Suprapubic skin (tissue), 4 donors: ENCODE measurements around the gene EFNB1.
"Not testable (repeated sequence)": the region's sequence is repeated elsewhere in the genome, so short reads cannot be mapped to it uniquely, and the experiment has no call there.

Experiments used
- EP300 ChIP-seq: sonication (generic); formaldehyde crosslinking; IDR thresholded peaks from one replicate; pipeline ENCODE4 v1.6.1; 2017; ENCODE audit warnings: antibody characterized with exemption
- POLR2A ChIP-seq, 2 donors: fragments of 450-650 bp; IDR thresholded peaks; one replicate each; pipeline ENCODE4 v1.6.1; 2017; ENCODE audit warnings: antibody characterized with exemption in 2 of 2, mild to moderate bottlenecking in 2 of 2, moderate library complexity in 2 of 2
- POLR2AphosphoS5 ChIP-seq, 3 donors: sonication (generic); formaldehyde crosslinking; IDR thresholded peaks; one replicate each; pipeline ENCODE4 v1.6.1; 2017; ENCODE audit warnings: antibody characterized with exemption in 3 of 3
- TF ChIP-seq, protein P1 (sequence below), 2 donors: fragments of 200-600 bp in 1 of 2; fragments of 450-650 bp in 1 of 2; sonication (generic) in 1 of 2; IDR thresholded peaks; one replicate each; pipeline ENCODE4 v1.5.1; 2016 to 2019; ENCODE audit warnings: antibody characterized with exemption in 2 of 2, mild to moderate bottlenecking in 1 of 2, moderate library complexity in 1 of 2

DNA sequence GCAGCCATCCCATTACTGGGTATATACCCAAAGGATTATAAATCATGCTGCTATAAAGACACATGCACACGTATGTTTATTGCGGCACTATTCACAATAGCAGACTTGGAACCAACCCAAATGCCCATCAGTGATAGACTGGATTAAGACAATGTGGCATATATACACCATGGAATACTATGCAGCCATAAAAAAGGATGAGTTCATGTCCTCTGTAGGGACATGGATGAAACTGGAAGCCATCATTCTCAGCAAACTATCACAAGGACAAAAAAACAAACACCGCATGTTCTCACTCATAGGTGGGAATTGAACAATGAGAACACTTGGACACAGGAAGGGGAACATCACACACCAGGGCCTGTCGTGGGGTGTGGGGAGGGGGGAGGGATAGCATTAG is 42.2 kb upstream of the EFNB1 start:
- TF ChIP-seq, protein P1, sequence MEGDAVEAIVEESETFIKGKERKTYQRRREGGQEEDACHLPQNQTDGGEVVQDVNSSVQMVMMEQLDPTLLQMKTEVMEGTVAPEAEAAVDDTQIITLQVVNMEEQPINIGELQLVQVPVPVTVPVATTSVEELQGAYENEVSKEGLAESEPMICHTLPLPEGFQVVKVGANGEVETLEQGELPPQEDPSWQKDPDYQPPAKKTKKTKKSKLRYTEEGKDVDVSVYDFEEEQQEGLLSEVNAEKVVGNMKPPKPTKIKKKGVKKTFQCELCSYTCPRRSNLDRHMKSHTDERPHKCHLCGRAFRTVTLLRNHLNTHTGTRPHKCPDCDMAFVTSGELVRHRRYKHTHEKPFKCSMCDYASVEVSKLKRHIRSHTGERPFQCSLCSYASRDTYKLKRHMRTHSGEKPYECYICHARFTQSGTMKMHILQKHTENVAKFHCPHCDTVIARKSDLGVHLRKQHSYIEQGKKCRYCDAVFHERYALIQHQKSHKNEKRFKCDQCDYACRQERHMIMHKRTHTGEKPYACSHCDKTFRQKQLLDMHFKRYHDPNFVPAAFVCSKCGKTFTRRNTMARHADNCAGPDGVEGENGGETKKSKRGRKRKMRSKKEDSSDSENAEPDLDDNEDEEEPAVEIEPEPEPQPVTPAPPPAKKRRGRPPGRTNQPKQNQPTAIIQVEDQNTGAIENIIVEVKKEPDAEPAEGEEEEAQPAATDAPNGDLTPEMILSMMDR (IDR thresholded peaks at IDR 0.05), result not testable (repeated sequence)
- not testable (repeated sequence) for TF ChIP-seq POLR2A (IDR thresholded peaks at IDR 0.05); POLR2AphosphoS5 (IDR thresholded peaks at IDR 0.05); EP300
